ENCODE measurements around the gene SBNO2. TPM values are rescaled to one million over a fixed set of nuclear protein-coding genes. Genes with fewer than 3 reads are reported as not detected.

Gene SBNO2
- total and polyA plus RNA-seq, 9 of the 15 experiments (the other 6 are each of a cell fraction or from before 2014, with no cell fraction given): 0.01 to 46.2 (median 6.7) TPM

DNA sequence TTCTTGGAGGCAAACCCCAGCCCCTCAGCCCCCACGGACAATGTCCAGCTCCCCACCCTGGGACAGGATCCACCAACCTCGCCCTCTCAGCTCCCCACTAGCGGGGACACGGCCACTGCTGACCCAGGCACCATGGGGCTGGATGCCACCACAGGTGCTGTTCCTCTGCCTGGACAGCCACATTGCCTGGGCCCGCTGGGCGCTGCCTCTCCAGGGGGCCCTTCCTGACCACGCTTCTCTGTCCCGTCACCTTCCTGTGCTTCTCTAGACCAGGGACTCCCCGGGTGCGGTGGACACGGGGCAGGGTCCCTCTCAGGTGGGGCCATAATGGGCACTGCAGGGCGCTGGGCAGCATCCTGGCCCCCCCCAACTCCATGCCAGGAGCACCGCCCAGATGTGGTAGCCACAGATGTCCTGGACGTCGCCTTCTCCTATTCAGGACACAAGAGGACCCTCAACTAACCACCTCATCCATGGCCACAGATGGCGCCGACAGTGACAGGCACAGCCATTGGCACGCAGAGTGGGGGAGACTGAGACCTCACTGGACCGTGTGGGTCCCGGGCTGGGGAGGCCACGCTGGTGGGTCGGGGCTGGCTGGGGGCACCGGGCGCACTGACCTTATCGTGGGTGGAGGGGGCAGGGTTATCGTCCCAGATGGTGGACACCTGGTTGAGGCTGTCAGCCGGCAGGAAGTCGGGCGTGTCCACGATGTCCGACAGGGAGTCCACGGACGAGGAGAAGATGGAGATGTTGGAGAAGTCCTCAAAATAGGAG lies 46.9 kb downstream of the SBNO2 start:
- Histone ChIP-seq H3K27ac (ENCODE audit: extremely low read depth, low read depth, low read length) (no peak overlapping the region), H2AFZ (ENCODE audit: low read depth, low read length) (no peak overlapping the region), H3K4me1 (replicated peaks in 1 of 2; ENCODE audit: control insufficient read depth in 2 of 2, insufficient read depth in 2 of 2, low read length in 2 of 2) (peaks cover 10 to 79% of the 10 kb centered on the region in 2 experiments), H3K36me3 (ENCODE audit: control insufficient read depth, insufficient read depth, low read length) (peaks cover 43% of the 10 kb centered on the region; the same call in 2 of the 3 replicates), H3K4me3 (no peak overlapping the region), H3K79me2 (ENCODE audit: control insufficient read depth, insufficient read depth, low read length) (peaks cover 14% of the 10 kb centered on the region; the same call in 2 of the 3 replicates), H3K4me2 (ENCODE audit: insufficient read depth, low read length) (no peak overlapping the region), H4K20me1 (replicated peaks; ENCODE audit: control insufficient read depth, insufficient read depth, low read length) (no peaks in the 10 kb centered on the region; the same call in 1 of the 2 replicates), H3K27me3 (ENCODE audit: control insufficient read depth in 2 of 2, insufficient read depth in 2 of 2, low read length in 2 of 2) (no peaks in the 10 kb centered on the region), H3K9me3 (replicated peaks; ENCODE audit: control insufficient read depth, insufficient read depth, low read depth, low read length) (no peaks in the 10 kb centered on the region), H3K9me1 (ENCODE audit: control insufficient read depth, insufficient read depth, low read length) (no peaks in the 10 kb centered on the region), H3K9ac (ENCODE audit: insufficient read depth in 1 of 2, low read depth in 2 of 2, low read length in 2 of 2) (peak overlapping the region in 1 of 2 experiments; percentile 74; a peak in 1 of 4 replicates)
- BruUV-seq (replicated peaks): no TSS peak
- in situ Hi-C loops (cut with MboI) (no loop called here), intact Hi-C loops (cut with micrococcal nuclease) (no loop called here)
- no peak for ATAC-seq
- TF ChIP-seq HOMEZ (CRISPR knock-in tag; IDR thresholded peaks at IDR 0.05) (no peak), CBX1 (IDR thresholded peaks at IDR 0.05; ENCODE audit: low read depth) (no peak), ZNF445 (CRISPR knock-in tag; IDR thresholded peaks at IDR 0.05; ENCODE audit: low read depth) (no peak)
- FAIRE-seq: no peak
- ChIA-PET POLR2A (no interaction called here), CTCF (ENCODE audit: low intra/inter-chr PET ratio) (no interaction called here)
- 95% methylated on average over 32 of the region's 33 CpGs for WGBS (ENCODE audit: insufficient coverage, low coverage, missing lambda C conversion rate)
- no peak for DNase-seq (ENCODE audit: extremely low read depth in 1 of 4, low spot score in 3 of 4)
